T-cell (primary cell): ENCODE data around the gene AEBP2. TPM values are rescaled to one million over a fixed set of nuclear protein-coding genes. Genes with fewer than 3 reads are reported as not detected.
"Not testable (repeated sequence)": the region's sequence is repeated elsewhere in the genome, so short reads cannot be mapped to it uniquely, and the experiment has no call there.

Source experiments
- ATAC-seq, 4 experiments: fragments of 200-7000 bp in 3 of 4; fragments of 150-1000 bp in 1 of 4; cut with Tn5 transposase; replicated peaks in 1 of 4; 1 replicate in 3 of 4; 2 replicates in 1 of 4; pipeline ENCODE4 v1.10.0; 2021; ENCODE audit warnings: moderate library complexity in 3 of 4, mild to moderate bottlenecking in 2 of 4, moderate number of reproducible peaks in 1 of 4
- CTCF ChIA-PET, 2 donors: fragments of 300-600 bp; sonication (Branson Sonifier 250); formaldehyde crosslinking; loops; one replicate each; lab custom pipeline; 2022; ENCODE audit warnings: antibody characterized with exemption in 2 of 2; lab: Charles Lee
- POLR2A ChIA-PET, 2 donors: fragments of 300-600 bp; sonication (Branson Sonifier 250); formaldehyde crosslinking; loops; one replicate each; lab custom pipeline; 2022; ENCODE audit warnings: antibody characterized with exemption in 2 of 2; lab: Charles Lee
- DNase-seq, 35 experiments: peaks; one replicate each; pipeline versions ENCODE4 v3.0.0 to v3.0.0-alpha.2; 2013 to 2023
- H3K27ac ChIP-seq: one replicate; pipeline ENCODE4 v1.5.1; 2013; ENCODE audit warnings: low read length
- H3K27me3 ChIP-seq, 2 experiments: replicated peaks in 1 of 2; 1 replicate in 1 of 2; 2 replicates in 1 of 2; pipeline versions ENCODE4 v1.6.1 to v1.7.0; 2013; ENCODE audit warnings: low read length in 1 of 2, mixed read lengths in 1 of 2; ENCODE audit not compliant: control insufficient read depth in 2 of 2, insufficient read depth in 2 of 2; ENCODE audit errors: extremely low read depth in 1 of 2
- H3K36me3 ChIP-seq, 2 donors: 1 replicate in 1 of 2; 2 replicates in 1 of 2; pipeline versions ENCODE4 v1.6.1 to v1.7.0; 2013; ENCODE audit warnings: low read length in 1 of 2; ENCODE audit not compliant: control insufficient read depth in 2 of 2, insufficient read depth in 1 of 2; ENCODE audit errors: extremely low read depth in 1 of 2
- H3K4me1 ChIP-seq, 2 experiments: 1 replicate in 1 of 2; 2 replicates in 1 of 2; pipeline versions ENCODE4 v1.6.1 to v1.7.0; 2013; ENCODE audit warnings: low read length in 2 of 2, mixed read lengths in 1 of 2; ENCODE audit not compliant: insufficient read depth in 2 of 2, control insufficient read depth in 1 of 2; ENCODE audit errors: extremely low read depth in 1 of 2
- H3K4me3 ChIP-seq, 2 donors: 1 replicate in 1 of 2; 2 replicates in 1 of 2; pipeline versions ENCODE4 v1.5.1 to v1.7.0; 2013; ENCODE audit warnings: mild to moderate bottlenecking in 2 of 2, low read length in 1 of 2, moderate library complexity in 1 of 2; ENCODE audit not compliant: control insufficient read depth in 1 of 2; ENCODE audit errors: extremely low read depth in 1 of 2
- H3K9me3 ChIP-seq: 2 replicates; pipeline ENCODE4 v1.7.0; 2013
- H3K27ac Mint-ChIP-seq, 2 donors: one replicate each; pipeline ENCODE4 v1.8.0; 2020 to 2021; ENCODE audit warnings: mild to moderate bottlenecking in 2 of 2, mixed read lengths in 2 of 2
- H3K27me3 Mint-ChIP-seq, 2 donors: one replicate each; pipeline ENCODE4 v1.8.0; 2021 to 2022; ENCODE audit warnings: mixed read lengths in 2 of 2
- H3K36me3 Mint-ChIP-seq: one replicate; pipeline ENCODE4 v1.8.0; 2021; ENCODE audit warnings: mixed read lengths
- H3K4me1 Mint-ChIP-seq, 3 donors: one replicate each; pipeline ENCODE4 v1.8.0; 2020 to 2022; ENCODE audit warnings: mixed read lengths in 3 of 3, mild to moderate bottlenecking in 1 of 3
- H3K4me3 Mint-ChIP-seq, 3 donors: one replicate each; pipeline ENCODE4 v1.8.0; 2020 to 2022; ENCODE audit warnings: mild to moderate bottlenecking in 3 of 3, mixed read lengths in 3 of 3, moderate library complexity in 3 of 3
- H3K9me3 Mint-ChIP-seq, 3 donors: one replicate each; pipeline ENCODE4 v1.8.0; 2020 to 2022; ENCODE audit warnings: mixed read lengths in 3 of 3
- WGBS: methylation state at CpG from one replicate; pipeline ENCODE4 v1.1.5; 2013; ENCODE audit warnings: missing lambda C conversion rate; ENCODE audit not compliant: insufficient coverage; 5-methylcytosine and 5-hydroxymethylcytosine counted together
- total RNA-seq, 35 experiments: library from RNA in 6 of 35; stranded (reverse) in 6 of 35; fragments of 120-200 nt in 1 of 35; gene quantifications; one replicate each; pipeline versions ENCODE4 v1.2.1 to v1.2.4 and lab custom pipeline; 2013 to 2026

The AEBP2 gene
- total RNA-seq, 5 donors from 2014 or later (not counting 1 experiment from before 2014, with no cell fraction given): 43.4 to 71.5 (median 50.0) TPM

DNA sequence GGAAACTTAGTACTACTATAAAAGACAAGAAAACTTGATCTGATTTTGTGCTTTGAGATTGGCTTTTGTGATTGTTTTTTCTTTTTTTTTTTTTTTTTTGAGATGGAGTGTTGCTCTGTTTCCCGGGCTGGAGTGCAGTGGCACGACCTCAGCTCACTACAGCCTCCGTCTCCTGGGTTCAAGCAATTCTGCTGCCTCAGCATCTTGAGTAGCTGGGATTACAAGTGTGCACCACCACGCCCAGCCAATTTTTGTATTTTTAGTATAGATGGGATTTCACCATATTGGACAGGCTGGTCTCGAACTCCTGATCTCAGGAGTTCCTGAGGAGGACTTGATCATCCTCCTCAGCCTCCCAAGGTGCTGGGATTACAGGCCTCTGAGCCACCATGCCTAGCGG is 26.4 kb downstream of the AEBP2 start:
- Mint-ChIP-seq H3K4me3 (no peak overlapping the region), H3K36me3 (peaks cover 62% of the 10 kb centered on the region), H3K9me3 (no peaks in the 10 kb centered on the region), H3K4me1 (peaks cover 25 to 37% (median 34%) of the 10 kb centered on the region in 3 donors), H3K27ac (no peak overlapping the region), H3K27me3 (no peaks in the 10 kb centered on the region)
- Histone ChIP-seq H3K4me3 (no peak overlapping the region), H3K36me3 (peaks cover 0 to 14% of the 10 kb centered on the region in 2 donors), H3K9me3 (no peaks in the 10 kb centered on the region), H3K4me1 (peaks cover 2 to 4% of the 10 kb centered on the region in 2 experiments), H3K27ac (no peak overlapping the region), H3K27me3 (no peaks in the 10 kb centered on the region)
- WGBS: no CpG with 5 or more reads among the region's 6 CpGs
- ATAC-seq (no peak), DNase-seq (no peak)
- ChIA-PET POLR2A (no interaction called here), CTCF (no interaction called here)

DNA sequence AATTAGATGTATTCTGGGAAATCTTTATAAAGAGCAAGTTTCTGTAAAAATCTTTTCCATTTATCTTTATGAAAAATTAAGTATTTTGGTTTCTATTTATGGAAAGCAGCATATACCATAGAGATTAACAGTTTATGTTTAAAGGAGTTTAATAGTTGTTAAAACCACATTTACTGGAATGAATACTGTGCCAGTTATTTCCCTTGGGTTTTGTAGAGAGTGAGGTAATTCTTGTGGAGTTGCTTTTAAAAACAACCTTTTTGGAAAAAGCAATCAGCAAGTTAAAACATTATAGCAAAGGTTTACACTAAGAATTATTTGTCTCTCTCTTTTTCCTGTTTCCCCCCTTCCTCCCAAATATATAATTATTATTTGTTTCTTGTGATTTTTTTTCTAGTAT is 34.9 kb downstream of the AEBP2 start:
- Mint-ChIP-seq H3K4me3 (no peak overlapping the region), H3K36me3 (peaks cover 76% of the 10 kb centered on the region), H3K27me3 (no peaks in the 10 kb centered on the region), H3K27ac (no peak overlapping the region), H3K4me1 (peaks cover 44 to 48% (median 46%) of the 10 kb centered on the region in 3 donors), H3K9me3 (peaks cover 0 to 10% (median 8%) of the 10 kb centered on the region in 3 donors)
- no peak for ATAC-seq
- DNase-seq: no peak
- H3K4me1 ChIP-seq: peaks cover 0 to 3% of the 10 kb centered on the region in 2 experiments
- ChIA-PET CTCF (interaction anchor here in 1 of 2 donors (1.2 kb wide), 1 partner anchor 30 kb away, joined by 4 read pairs; no protein-coding TSS in a partner anchor), POLR2A (no interaction called here)
- H3K36me3 ChIP-seq: peaks cover 9 to 19% of the 10 kb centered on the region in 2 donors
- H3K9me3 ChIP-seq: no peaks in the 10 kb centered on the region
- no peaks in the 10 kb centered on the region for H3K27me3 ChIP-seq
- H3K4me3 ChIP-seq: no peak overlapping the region
- no peak overlapping the region for H3K27ac ChIP-seq

DNA sequence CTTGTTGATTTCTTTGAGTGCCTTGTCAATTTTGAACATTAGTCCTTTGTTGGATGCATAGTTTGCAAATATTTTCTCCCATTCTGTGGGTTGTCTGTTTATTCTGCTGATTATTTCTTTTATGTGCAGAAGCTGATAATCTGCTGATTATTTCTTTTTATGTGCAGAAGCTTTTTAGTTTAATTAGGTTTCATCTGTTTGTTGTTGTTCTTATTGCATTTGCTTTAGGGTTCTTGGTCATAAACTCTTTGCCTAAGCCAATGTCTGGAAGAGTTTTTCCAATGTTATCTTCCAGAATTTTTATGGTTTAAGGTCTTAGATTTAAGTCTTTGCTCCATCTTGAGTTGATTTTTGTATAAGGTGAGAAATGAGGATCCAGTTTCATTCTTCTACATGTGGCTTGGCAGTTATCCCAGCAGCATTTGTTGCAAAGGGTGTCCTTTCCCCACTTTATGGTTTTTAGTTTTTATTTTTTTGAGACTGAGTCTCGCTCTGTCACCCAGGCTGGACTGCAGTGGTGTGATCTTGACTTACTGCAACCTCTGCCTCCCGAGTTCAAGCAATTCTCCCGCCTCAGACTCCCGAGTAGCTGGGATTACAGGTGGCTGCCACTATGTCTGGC is 36.7 kb downstream of the AEBP2 start:
- H3K27me3 ChIP-seq, H3K4me3 ChIP-seq, H3K9me3 ChIP-seq, H3K27ac ChIP-seq, DNase-seq, ATAC-seq, H3K27me3 Mint-ChIP-seq, POLR2A ChIA-PET, H3K4me1 ChIP-seq, H3K4me3 Mint-ChIP-seq: not testable (repeated sequence)
- WGBS: 95% methylated on average over 3 of the region's 4 CpGs
- H3K36me3 ChIP-seq: peaks cover 8 to 25% of the 10 kb centered on the region in 2 donors
- Mint-ChIP-seq H3K4me1 (peaks cover 44 to 52% (median 47%) of the 10 kb centered on the region in 3 donors), H3K27ac (peak overlapping the region in 1 of 2 donors; percentile 22), H3K9me3 (peaks cover 4 to 18% (median 18%) of the 10 kb centered on the region in 3 donors), H3K36me3 (peaks cover 82% of the 10 kb centered on the region)
- CTCF ChIA-PET: interaction anchor here in 1 of 2 donors (0.6 kb wide), 1 partner anchor 253 kb away, joined by 5 read pairs; no protein-coding TSS in a partner anchor

DNA sequence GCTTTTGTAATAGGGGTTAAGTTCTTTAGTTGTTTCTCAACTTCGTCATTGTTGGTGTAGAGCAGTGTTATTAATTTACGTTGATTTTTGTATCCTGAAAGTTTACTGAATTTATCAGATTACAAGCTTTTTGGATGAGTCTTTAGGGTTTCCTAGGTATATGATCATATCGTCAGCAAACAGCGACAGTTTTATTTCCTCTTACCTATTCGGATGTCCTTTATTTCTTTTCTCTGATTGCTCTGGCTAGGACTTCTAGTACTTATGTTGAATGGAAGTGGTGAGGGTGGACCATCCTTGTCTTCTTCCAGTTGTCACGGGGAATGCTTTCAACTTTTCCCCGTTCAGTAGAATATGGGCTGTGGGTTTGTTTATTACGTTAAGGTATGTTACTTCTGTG is 37.8 kb downstream of the AEBP2 start:
- Mint-ChIP-seq H3K4me1 (peaks cover 48 to 57% (median 49%) of the 10 kb centered on the region in 3 donors), H3K9me3 (peaks cover 4 to 18% (median 18%) of the 10 kb centered on the region in 3 donors), H3K36me3 (peaks cover 84% of the 10 kb centered on the region), H3K4me3 (no peak overlapping the region), H3K27ac (no peak overlapping the region), H3K27me3 (no peaks in the 10 kb centered on the region)
- 100% methylated on average over 3 of the region's 8 CpGs for WGBS
- ChIA-PET POLR2A (no interaction called here), CTCF (no interaction called here)
- ATAC-seq: no peak
- Histone ChIP-seq H3K27ac (no peak overlapping the region), H3K9me3 (no peaks in the 10 kb centered on the region), H3K27me3 (no peaks in the 10 kb centered on the region), H3K4me3 (no peak overlapping the region), H3K36me3 (peaks cover 7 to 25% of the 10 kb centered on the region in 2 donors), H3K4me1 (peaks cover 2 to 11% of the 10 kb centered on the region in 2 experiments)
- no peak for DNase-seq

DNA sequence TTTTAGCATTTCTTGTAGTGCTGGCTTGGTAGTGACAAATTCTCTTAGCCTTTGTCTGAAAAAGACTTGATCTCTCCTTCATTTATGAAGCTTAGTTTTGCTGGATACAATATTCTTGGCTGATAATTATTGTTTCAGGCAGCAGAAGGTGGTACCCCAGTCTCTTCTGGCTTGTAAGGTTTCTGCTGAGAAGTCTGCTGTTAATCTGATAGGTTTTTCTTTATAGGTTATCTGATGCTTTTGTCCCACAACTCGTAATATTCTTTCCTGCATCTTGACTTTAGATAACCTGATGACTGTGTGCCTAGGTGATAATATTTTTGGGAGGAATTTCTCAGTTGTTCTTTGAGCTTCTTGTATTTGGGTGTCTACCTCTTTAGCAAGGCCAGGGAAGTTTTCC is 41.2 kb downstream of the AEBP2 start:
- peaks cover 4 to 18% (median 18%) of the 10 kb centered on the region in 3 donors for H3K9me3 Mint-ChIP-seq

DNA sequence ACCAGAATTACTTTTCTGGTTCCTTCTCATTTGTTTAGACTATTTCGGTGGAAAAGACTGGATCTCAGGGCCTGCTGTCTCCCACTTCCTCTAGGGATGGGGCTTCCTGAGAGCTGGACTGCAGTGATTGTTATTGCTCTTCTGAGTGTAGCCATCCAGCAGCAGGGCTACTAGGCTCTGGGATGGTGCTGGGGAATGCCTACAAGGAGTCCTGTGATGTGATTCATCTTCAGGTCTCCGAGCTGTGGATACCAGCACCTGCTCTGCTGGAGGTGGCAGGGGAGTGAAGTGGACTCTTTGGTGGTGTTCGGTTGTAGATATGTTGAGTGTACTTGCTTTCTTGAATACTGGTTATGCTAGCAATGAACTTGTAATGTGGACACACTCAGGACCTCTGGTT is 42.7 kb downstream of the AEBP2 start:
- Mint-ChIP-seq H3K4me3 (peak overlapping the region; percentile 13 to 62 (median 46)), H3K9me3 (peaks cover 4 to 18% (median 15%) of the 10 kb centered on the region in 3 donors), H3K4me1 (peaks cover 72 to 82% (median 74%) of the 10 kb centered on the region in 3 donors), H3K36me3 (peaks cover 74% of the 10 kb centered on the region), H3K27me3 (no peaks in the 10 kb centered on the region), H3K27ac (peak overlapping the region; percentile 87 to 90)
- 92% methylated on average over 2 of the region's 3 CpGs for WGBS
- ATAC-seq: peak in 1 of 4 experiments; percentile 15
- Histone ChIP-seq H3K27ac (peak overlapping the region; percentile 65), H3K36me3 (peaks cover 11% of the 10 kb centered on the region in 2 donors), H3K4me3 (peak overlapping the region in 1 of 2 donors; percentile 32), H3K9me3 (no peaks in the 10 kb centered on the region), H3K27me3 (no peaks in the 10 kb centered on the region), H3K4me1 (peaks cover 26 to 34% of the 10 kb centered on the region in 2 experiments)
- ChIA-PET CTCF (no interaction called here), POLR2A (no interaction called here)
- no peak for DNase-seq

More for the DNA sequence above, 41.2 kb downstream of the AEBP2 start:
- ChIA-PET POLR2A (interaction anchor here (0.6 kb wide), 2 partner anchors 25 to 206 kb away, joined by 5 to 11 read pairs; no protein-coding TSS in a partner anchor), CTCF (no interaction called here)
- DNase-seq (no peak), ATAC-seq (no peak)
- Mint-ChIP-seq H3K4me3 (no peak overlapping the region), H3K36me3 (peaks cover 75% of the 10 kb centered on the region), H3K4me1 (peaks cover 72 to 79% (median 72%) of the 10 kb centered on the region in 3 donors), H3K27me3 (no peaks in the 10 kb centered on the region), H3K27ac (no peak overlapping the region)
- Histone ChIP-seq H3K9me3 (no peaks in the 10 kb centered on the region), H3K36me3 (peaks cover 8 to 11% of the 10 kb centered on the region in 2 donors), H3K4me3 (no peak overlapping the region), H3K4me1 (peaks cover 20 to 32% of the 10 kb centered on the region in 2 experiments), H3K27ac (no peak overlapping the region), H3K27me3 (no peaks in the 10 kb centered on the region)
- no CpG with 5 or more reads among the region's 1 CpG for WGBS
